Esophagus squamous epithelium (tissue), 4 donors: ENCODE measurements around the gene PCBP1.

Source experiments
- POLR2A ChIP-seq, 4 donors: fragments of 450-650 bp; IDR thresholded peaks; one replicate each; pipeline ENCODE4 v1.6.1; 2017; ENCODE audit warnings: antibody characterized with exemption in 4 of 4, mild to moderate bottlenecking in 4 of 4, moderate library complexity in 3 of 4
- TF ChIP-seq, protein P1 (sequence below), 6 experiments: fragments of 450-650 bp in 4 of 6; fragments of 200-600 bp in 2 of 6; sonication (generic) in 2 of 6; IDR thresholded peaks; one replicate each; pipeline ENCODE4 v1.5.1; 2016 to 2019; ENCODE audit warnings: antibody characterized with exemption in 6 of 6, mild to moderate bottlenecking in 4 of 6, moderate library complexity in 4 of 6

DNA sequence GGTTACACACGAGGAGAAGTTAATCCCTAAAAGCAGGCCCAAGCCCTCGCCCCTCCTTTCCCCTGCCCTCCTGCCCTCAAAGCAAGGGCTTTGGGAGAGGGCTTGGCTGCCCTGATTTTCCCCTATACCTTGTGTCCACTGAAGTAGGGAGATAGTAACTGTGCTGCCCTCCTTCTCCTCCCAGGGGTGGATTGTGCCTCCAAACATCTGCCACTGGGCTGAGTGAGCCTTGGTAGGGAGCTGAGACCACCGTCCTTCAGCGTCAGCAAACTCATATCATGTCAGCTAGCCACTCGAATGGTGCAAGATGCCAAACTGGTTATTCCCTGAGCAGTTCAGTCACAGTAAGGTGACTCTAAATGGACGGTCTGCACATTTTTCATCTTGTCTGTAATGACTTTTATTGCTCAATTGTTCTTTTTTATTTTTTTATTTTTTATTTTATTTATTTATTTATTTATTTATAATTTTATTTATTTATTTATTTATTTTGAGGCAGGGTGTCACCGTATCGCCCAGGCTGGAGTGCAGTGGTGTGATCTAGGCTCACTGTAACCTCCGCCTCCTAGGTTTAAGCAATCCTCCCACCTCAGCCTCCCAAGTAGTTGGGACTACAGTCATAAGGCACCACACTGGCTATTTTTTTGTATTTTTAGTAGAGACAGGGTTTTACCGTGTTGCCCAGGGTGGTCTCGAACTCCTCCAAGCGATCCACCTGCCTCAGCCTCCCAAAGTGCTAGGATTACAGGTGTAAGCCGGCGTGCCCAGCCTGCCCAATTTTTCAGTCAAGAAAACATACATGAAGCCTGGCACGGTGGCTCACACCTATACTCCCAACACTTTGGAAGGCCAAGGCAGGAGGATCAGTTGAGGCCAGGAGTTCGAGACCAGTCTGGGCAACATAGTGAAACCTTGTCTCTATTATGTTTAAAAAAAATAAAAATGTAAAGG lies 8.7 kb downstream of the PCBP1 start:
- TF ChIP-seq, protein P1, sequence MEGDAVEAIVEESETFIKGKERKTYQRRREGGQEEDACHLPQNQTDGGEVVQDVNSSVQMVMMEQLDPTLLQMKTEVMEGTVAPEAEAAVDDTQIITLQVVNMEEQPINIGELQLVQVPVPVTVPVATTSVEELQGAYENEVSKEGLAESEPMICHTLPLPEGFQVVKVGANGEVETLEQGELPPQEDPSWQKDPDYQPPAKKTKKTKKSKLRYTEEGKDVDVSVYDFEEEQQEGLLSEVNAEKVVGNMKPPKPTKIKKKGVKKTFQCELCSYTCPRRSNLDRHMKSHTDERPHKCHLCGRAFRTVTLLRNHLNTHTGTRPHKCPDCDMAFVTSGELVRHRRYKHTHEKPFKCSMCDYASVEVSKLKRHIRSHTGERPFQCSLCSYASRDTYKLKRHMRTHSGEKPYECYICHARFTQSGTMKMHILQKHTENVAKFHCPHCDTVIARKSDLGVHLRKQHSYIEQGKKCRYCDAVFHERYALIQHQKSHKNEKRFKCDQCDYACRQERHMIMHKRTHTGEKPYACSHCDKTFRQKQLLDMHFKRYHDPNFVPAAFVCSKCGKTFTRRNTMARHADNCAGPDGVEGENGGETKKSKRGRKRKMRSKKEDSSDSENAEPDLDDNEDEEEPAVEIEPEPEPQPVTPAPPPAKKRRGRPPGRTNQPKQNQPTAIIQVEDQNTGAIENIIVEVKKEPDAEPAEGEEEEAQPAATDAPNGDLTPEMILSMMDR (IDR thresholded peaks at IDR 0.05), result no peak
- no peak for TF ChIP-seq POLR2A (IDR thresholded peaks at IDR 0.05)
